ENCODE results near the gene RBM33.

Gene RBM33

DNA sequence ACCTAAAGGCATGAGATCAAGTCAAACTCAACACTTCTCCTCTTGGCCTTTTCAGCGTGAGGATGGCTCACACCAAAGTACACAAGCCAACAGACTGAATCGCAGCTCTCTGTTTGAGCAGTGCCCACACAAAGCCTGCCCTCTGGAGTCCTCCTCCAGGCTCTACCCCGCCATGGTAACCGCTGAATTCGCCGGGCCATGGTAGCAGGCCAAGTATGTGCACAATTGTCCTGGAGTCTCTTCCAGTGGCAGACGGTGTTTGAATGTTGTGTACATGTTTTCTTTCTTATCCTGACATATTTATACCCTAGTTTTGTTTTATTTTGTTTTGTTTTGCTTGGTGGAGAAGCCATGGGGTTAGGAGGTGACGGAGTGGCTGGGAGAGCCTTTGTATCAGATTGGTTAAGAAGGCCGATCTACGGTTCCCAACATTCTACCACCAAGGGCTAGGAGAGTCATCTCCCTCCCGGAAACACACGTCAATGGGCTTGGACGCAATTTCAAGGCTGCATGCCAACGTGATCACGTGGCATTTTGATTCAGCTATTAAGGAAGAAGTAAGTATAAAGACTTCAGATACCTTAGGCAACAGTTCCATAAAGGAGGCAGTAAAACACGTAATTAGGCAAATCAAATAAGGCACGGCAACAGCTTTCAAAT is 179.9 kb downstream of the RBM33 start:
- DNase-seq (ENCODE audit: low spot score), result no peak

- DNase-seq (ENCODE audit: low spot score), result no peak
These were observed 180.9 kb downstream of the RBM33 start for GRCh38 chr7:155825336-155825735.

- DNase-seq (ENCODE audit: low spot score), result no peak
These were observed 185.5 kb downstream of the RBM33 start for GRCh38 chr7:155829796-155830470.
